HG03469 (cell line): ENCODE results near the gene PKN2.

ENCODE experiments used
- ATAC-seq: cut with Tn5 transposase; IDR thresholded peaks from one replicate; pipeline ENCODE4 v1.9.1; 2021; ENCODE audit warnings: mild to moderate bottlenecking, moderate library complexity, moderate number of reproducible peaks; ENCODE audit not compliant: unreplicated experiment

Gene PKN2

GRCh38 chr1:88683541-88684481, at the start of gene PKN2:
Gene PKN2 (plus strand): TSS chr1:88684273. CDS start chr1:88684581, 308 bp downstream.
- peak; percentile 81 for ATAC-seq

DNA sequence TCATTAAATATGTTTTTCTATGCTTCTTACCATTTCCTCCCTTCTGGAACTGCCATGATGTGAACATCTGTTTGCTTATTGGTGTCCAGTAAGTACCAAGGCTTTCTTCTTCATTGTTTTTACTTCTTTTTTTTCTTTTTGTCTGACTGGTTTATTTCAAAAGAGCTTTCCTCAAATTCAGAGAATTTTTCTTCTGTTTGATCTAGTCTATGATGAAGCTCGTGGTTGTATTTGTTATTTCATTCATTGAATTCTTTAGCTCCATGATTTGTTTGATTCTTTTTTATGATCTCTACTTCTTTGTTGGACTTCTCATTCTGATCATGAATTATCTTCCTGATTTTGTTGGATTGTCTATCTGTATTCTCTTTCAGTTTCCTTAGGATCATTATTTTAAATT, 49.5 kb upstream of the PKN2 start:
- ATAC-seq, result no peak

DNA sequence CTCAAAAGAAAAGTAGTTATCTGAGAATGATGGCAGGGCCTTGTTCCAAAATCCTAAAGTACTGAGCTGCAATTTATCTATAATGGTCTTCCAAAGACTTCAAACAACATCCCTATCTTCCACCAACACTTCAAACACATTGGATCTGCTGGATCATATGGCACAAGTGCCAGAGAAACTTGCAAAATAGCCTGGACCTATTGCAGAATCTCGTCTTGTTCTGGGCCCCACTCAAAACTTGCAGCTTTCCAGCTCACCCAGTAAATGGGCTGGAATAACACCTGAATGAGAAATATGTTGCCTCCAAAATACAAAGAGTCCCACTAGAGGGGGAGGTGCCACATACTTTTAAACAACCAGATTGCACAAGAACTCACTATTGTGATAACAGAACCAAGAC, 44.0 kb upstream of the PKN2 start:
- no peak for ATAC-seq

- no peak for ATAC-seq
Observed at GRCh38 chr1:88645886-88646285, 38.2 kb upstream of the PKN2 start.

- no peak for ATAC-seq
Observed at GRCh38 chr1:88646476-88647248, 37.4 kb upstream of the PKN2 start.

- peak; percentile 68 for ATAC-seq
Observed at GRCh38 chr1:88647249-88647645, 36.8 kb upstream of the PKN2 start.

DNA sequence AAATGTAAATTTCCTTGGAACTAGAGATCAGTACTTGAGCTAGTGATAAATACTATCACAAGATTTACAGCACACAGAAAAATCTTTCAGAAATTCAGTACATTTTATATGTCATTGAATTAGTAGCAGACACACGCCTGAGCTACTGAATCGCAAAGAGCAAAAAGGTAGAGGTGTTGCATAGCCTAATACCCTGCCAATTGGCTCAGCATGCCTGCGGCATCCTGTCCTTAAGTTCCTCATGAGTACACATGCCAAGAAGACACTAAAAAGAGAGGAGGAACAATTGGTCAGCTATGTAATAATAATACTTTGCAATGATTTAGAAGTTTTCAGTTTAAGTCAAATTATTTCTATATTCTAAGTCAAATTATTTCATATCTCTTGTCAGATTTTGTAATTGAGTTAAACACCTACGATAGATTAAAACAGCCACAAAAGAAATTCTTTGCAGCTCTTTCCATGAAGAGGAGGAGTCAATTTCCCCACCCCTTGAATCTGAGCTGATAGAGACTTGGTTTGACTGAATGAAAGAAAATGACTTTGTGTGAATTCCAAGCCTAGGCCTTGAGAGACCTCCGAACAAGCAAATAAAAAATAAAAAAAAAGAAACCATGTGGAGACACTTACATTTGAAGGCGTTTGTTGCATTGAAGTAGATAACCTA, 36.2 kb upstream of the PKN2 start:
- ATAC-seq, result no peak

GRCh38 chr1:88648706-88649105, 35.4 kb upstream of the PKN2 start:
- ATAC-seq, result no peak

GRCh38 chr1:88649932-88650331, 34.1 kb upstream of the PKN2 start:
- no peak for ATAC-seq

DNA sequence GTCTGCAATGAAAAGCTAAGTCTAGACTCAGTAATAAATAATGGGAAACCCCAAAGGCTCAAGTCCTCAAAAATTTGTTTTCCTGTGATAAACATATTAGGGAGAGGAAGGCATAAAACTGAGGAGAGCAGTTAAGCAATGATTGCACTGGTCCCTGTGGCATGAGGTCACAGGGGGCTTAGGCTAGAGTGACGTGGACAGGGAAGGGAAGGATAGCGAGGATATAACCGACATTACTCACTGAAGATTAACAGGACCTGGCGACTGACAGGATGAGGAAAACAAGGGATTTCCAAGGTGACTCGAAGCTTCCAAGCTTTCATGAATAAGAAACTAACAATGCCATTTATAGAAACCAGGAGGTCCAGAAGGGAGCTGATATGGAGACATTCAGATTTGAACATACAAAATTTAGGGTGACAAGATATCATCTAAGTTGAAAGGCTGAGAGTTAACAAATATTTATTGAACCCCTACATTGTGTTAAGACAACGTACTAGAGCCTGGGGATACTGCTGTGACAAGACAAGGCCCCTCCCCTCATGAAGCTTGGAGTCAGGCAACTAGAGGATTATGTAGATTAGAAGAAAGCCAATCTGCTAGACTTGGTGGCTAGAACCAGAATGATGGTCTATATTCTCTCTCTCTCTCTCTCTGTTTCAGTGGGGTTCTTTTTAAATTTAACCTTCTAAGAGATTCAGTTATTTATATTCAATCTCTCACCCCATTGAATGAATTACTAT, 33.2 kb upstream of the PKN2 start:
- no peak for ATAC-seq

GRCh38 chr1:88655140-88655539, 28.9 kb upstream of the PKN2 start:
- ATAC-seq, result no peak

- no peak for ATAC-seq
Observed at GRCh38 chr1:88655685-88656299, 28.3 kb upstream of the PKN2 start.

- ATAC-seq, result no peak
Observed at GRCh38 chr1:88658419-88658818, 25.7 kb upstream of the PKN2 start.

- ATAC-seq, result no peak
Observed at GRCh38 chr1:88659552-88659951, 24.5 kb upstream of the PKN2 start.

DNA sequence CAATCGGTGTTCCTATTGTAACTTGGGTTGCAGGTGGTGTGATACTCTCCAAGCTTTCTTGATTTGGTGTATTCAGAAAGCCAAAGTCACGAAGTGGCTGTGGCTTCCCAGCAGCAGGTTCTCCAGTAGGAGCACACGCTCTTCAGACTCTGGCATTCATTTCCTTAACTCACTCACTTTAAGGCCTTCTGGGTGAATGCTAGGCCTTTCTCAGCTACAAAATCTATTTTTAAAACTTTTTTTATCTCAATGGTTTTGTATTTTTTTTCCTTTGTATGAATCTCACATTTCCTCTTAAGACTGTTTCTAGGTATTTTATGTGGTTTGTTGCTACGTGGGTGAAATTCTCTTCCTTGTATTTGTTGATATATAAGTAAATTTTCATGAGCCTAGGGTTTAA, 22.9 kb upstream of the PKN2 start:
- ATAC-seq, result no peak

DNA sequence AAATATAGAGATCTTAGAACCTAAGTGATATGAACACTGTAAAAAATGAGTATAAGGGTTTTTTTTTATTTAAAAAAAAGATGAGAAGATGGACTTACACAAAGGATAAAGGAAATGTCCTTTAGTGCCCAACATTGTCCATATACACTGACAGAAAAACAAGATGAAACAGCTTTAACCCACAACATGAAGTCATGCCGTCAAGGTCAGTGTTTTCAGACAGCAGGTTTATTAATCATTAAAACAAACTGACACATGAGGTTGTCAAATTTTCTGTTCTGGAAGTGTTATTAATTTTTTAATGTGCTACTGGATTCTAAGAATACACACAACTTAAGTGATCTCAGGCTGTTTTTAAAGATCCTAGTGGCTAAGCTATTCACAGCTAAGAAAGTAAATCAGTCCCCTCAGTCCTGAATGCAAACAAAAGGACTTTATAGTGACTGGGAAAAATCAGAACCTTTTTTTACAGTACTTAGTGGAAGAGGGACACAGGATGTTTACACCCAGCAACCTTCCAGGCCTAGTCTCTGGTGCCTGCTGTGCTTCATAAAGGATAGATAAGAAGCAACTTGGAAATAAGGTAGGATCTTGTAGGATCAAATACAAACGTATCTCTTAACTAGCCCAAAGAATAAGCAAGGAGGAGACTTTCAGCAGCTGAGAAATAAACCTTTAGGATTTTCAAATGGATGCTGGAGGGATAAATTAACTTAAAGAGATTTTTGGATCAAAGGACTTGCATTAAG, 21.9 kb upstream of the PKN2 start:
- no peak for ATAC-seq

DNA sequence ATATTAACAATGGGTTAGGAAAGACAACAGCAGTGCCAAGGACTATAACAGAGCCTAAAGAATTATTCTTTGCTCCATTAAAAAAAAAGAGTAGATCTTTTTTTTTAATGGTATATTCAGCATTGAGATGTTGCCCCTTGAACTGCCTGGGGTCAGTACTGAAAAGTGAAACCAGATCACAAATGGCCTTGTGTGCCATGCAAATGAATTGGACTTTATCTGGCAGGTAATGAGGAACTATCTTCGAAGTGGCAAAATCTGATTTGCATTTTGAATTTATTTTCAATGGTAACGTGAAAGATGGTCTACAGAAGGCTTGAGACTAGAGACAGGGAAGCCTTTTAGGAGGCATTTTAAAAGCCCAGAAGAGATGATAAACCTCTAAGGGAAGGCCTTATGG, 21.4 kb upstream of the PKN2 start:
- ATAC-seq, result no peak

- ATAC-seq, result no peak
Observed at GRCh38 chr1:88668405-88668804, 15.7 kb upstream of the PKN2 start.

DNA sequence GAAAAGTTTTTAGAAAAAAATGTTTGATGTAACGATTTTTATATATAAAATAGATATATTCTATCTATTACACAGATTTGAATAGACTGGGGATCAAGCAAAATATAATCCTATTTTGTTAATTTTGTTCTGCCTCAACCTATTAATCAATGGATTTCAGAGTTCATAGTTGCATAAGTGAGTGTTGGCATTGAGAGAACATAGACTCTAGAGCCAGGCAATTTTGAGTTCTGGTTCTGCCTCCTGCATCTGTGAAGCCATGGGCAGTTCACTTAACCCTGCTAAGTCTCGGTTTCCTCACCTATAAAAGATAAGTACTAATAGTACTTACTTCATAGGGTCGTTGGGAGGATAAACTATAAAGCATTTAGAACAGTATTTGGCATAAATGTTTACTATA, 13.6 kb upstream of the PKN2 start:
- no peak for ATAC-seq

GRCh38 chr1:88673446-88673845, 10.6 kb upstream of the PKN2 start:
- no peak for ATAC-seq
